Measurements from ENCODE around the gene C1orf210.

C1orf210 gene

GRCh38 chr1:43293176-43293575 lies 7.8 kb upstream of the C1orf210 start:
- Mint-ChIP-seq H3K9me3 (no peaks in the 10 kb centered on the region), H3K27ac (no peak overlapping the region), H3K27me3 (no peaks in the 10 kb centered on the region), H3K4me1 (peaks cover 12% of the 10 kb centered on the region), H3K4me3 (no peak overlapping the region), H3K36me3 (ENCODE audit: low read depth) (no peaks in the 10 kb centered on the region)
- DNase-seq (no peak), ATAC-seq (no peak)

- Mint-ChIP-seq H3K4me3 (no peak overlapping the region), H3K9me3 (no peaks in the 10 kb centered on the region), H3K36me3 (ENCODE audit: low read depth) (no peaks in the 10 kb centered on the region), H3K27me3 (no peaks in the 10 kb centered on the region), H3K27ac (no peak overlapping the region), H3K4me1 (peaks cover 12% of the 10 kb centered on the region)
- DNase-seq: no peak
- ATAC-seq: no peak
Observed at GRCh38 chr1:43292679-43293078, 7.3 kb upstream of the C1orf210 start.

GRCh38 chr1:43292216-43292615 lies 6.8 kb upstream of the C1orf210 start:
- H3K27ac Mint-ChIP-seq: no peak overlapping the region
- H3K4me1 Mint-ChIP-seq: peaks cover 12% of the 10 kb centered on the region
- H3K4me3 Mint-ChIP-seq: no peak overlapping the region
- H3K36me3 Mint-ChIP-seq (ENCODE audit: low read depth): no peaks in the 10 kb centered on the region
- DNase-seq (no peak), ATAC-seq (no peak)
- H3K27me3 Mint-ChIP-seq: peaks cover 2% of the 10 kb centered on the region
- no peaks in the 10 kb centered on the region for H3K9me3 Mint-ChIP-seq

- no peaks in the 10 kb centered on the region for H3K9me3 Mint-ChIP-seq
- no peak overlapping the region for H3K27ac Mint-ChIP-seq
- DNase-seq (no peak), ATAC-seq (no peak)
- H3K4me1 Mint-ChIP-seq: no peaks in the 10 kb centered on the region
- H3K27me3 Mint-ChIP-seq: peaks cover 6% of the 10 kb centered on the region
- no peaks in the 10 kb centered on the region for H3K36me3 Mint-ChIP-seq (ENCODE audit: low read depth)
- H3K4me3 Mint-ChIP-seq: no peak overlapping the region
Observed at GRCh38 chr1:43288785-43289706, 3.7 kb upstream of the C1orf210 start.

DNA sequence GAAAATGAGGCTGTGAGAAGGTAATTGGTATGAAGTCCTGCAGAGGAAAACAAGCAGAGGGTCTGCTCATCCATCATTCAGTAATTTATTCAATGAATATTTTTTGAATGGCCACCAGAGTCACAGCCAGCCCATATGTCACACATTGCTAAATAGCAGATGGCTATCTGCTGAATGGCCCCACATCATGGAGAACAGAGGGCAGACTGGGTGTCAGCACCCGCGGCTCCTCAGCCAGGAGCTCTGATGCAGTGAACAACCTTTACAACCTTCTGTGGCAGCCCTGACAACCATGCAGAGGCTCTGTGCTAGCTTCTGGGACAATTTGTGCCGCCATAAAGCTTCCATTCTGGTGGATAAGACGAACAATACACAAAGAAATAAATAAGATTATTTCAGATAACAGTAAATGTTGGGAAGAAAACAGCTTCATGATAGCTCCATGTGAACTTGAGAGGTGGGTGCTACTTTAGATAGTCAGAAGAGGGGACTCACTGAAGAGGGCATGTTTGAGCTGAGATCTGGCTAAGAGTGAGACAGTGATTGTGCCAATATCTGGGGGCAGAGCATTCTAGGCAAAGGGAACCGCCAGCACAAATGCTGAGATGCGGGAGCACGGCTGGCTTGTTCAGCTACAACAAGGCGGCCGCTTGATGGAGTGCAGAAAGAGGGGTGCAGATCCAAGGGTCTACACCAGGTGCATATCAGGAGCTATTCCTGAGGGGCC lies 2.8 kb upstream of the C1orf210 start:
- H3K36me3 Mint-ChIP-seq (ENCODE audit: low read depth): no peaks in the 10 kb centered on the region
- no peak for ATAC-seq
- H3K27me3 Mint-ChIP-seq: peaks cover 6% of the 10 kb centered on the region
- DNase-seq: no peak
- no peak overlapping the region for H3K27ac Mint-ChIP-seq
- no peak overlapping the region for H3K4me3 Mint-ChIP-seq
- no peaks in the 10 kb centered on the region for H3K9me3 Mint-ChIP-seq
- no peaks in the 10 kb centered on the region for H3K4me1 Mint-ChIP-seq

GRCh38 chr1:43286533-43286932 lies 1.2 kb upstream of the C1orf210 start:
- Mint-ChIP-seq H3K27me3 (peaks cover 6% of the 10 kb centered on the region), H3K36me3 (ENCODE audit: low read depth) (no peaks in the 10 kb centered on the region), H3K4me3 (no peak overlapping the region), H3K27ac (no peak overlapping the region), H3K9me3 (no peaks in the 10 kb centered on the region), H3K4me1 (no peaks in the 10 kb centered on the region)
- ATAC-seq (no peak), DNase-seq (no peak)

DNA sequence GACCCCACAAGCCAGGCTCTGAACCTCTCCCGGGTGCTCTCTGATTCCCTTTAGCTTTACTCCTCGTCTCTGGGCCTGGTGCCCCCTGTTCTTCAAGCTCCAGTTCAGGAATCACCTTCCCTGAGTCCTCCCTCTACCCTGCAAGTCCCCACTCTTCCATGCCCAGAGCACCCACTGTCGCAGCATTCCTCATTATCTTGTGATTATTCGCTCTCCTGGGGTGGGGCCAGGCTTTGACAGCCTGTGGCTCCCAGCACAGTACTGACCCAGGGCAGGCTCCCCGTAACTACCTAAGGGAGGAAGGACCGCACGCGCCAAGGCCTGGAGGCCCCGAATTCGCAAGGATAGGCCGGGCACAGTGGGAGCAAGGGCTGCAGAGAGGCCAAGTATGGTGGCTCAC lies 734 bp upstream of the C1orf210 start:
- Mint-ChIP-seq H3K27ac (no peak overlapping the region), H3K4me1 (no peaks in the 10 kb centered on the region), H3K4me3 (no peak overlapping the region), H3K27me3 (peaks cover 6% of the 10 kb centered on the region), H3K36me3 (ENCODE audit: low read depth) (no peaks in the 10 kb centered on the region), H3K9me3 (no peaks in the 10 kb centered on the region)
- ATAC-seq (no peak), DNase-seq (no peak)

DNA sequence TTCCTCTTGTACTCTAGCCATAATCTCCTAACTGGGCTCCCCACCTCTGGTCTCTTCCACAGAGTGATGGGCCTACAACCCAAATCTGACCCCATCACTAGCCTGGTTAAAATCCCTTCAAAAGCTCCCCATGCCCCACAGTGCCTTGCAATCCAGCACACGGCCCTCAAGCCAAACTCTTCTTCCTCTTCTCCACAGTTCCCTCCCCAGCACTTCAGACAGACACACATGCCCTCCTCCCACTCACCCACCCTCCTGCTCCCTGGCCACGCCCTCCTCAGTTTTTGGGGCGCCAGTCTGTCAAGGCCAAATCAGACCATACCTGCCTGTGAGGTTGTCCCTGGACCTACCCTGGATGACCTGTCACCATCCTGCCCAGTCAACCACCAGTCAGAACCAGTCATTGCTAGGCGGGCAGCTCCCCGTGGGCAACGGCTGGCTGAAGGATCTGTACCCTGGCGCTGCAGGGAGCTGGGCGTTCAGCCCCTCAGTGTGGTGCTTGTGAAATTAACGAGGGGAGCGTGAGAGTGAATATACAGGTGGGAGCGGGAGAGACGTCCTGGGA lies 753 bp downstream of the C1orf210 start:
- DNase-seq: no peak
- Mint-ChIP-seq H3K27me3 (peaks cover 6% of the 10 kb centered on the region), H3K27ac (no peak overlapping the region), H3K36me3 (ENCODE audit: low read depth) (no peaks in the 10 kb centered on the region), H3K9me3 (no peaks in the 10 kb centered on the region), H3K4me1 (no peaks in the 10 kb centered on the region), H3K4me3 (no peak overlapping the region)
- no peak for ATAC-seq

DNA sequence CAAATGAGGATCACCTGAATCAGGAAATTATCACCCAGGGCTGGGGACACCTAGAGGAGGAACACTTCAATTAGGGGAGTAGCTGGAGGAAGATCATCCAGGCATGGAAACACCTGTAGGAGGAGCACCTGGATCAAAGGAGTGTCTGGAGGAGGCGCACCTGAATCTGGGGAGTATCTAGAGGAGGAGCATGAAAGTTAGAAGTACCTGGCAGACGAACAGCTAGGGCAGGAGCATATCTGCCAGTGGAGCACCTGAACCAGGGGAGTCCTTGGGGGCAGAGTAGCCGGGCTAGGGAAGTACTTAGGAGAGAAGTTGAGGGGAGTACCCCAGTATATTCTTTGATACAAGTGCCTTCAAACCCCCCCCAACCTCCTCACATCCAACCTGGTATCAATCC lies 1.3 kb downstream of the C1orf210 start:
- H3K4me3 Mint-ChIP-seq: no peak overlapping the region
- ATAC-seq (no peak), DNase-seq (no peak)
- no peak overlapping the region for H3K27ac Mint-ChIP-seq
- H3K9me3 Mint-ChIP-seq: no peaks in the 10 kb centered on the region
- H3K27me3 Mint-ChIP-seq: peaks cover 6% of the 10 kb centered on the region
- no peaks in the 10 kb centered on the region for H3K36me3 Mint-ChIP-seq (ENCODE audit: low read depth)
- H3K4me1 Mint-ChIP-seq: no peaks in the 10 kb centered on the region

DNA sequence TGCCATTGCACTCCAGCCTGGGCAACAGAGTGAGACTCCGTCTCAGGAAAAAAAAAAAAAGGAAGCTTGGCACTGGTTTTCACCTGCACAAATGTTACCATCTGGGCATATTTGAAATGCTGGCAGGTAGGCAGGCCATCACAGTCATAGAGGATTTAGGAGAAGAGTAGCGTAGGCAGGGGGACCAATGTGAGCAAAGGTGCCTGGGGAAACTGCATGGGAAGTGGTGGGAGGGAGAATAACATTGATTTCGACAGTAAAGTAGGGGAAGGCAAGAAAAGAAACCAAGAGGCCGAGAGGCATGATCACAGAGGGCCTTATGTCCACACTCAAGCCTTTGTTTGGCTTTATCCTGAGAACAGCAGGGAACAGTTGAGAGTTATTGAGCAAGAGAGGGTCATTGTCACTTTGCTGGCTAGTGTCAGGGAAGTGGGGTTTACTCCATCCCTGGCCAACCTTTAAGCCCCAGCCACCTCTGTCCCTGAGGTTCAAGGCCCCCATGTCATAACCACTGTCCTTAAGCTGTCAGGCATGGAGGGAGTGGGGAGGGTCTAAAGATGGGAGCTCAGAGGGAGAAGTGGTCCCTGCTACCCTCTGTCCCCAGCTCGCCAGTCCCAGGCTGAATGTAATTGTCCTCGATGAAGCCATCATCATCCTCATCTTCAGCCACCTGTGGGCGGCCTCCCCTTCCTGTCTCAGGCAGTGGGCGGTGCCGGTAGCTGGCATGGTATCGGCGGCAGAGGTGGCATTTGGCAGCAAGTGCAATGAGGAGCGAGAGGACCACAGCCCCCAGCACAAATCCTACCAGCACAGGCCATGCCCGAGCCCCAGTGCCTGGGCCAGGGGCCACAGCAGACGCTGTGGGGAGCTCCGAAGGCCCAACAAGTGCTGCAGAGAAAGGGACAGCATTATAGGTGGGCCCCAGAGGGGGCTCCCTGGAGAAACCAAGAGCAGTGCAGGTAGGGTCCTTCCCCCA lies 2.9 kb downstream of the C1orf210 start:
- no peak for ATAC-seq
- Mint-ChIP-seq H3K4me1 (no peaks in the 10 kb centered on the region), H3K27me3 (peaks cover 6% of the 10 kb centered on the region), H3K27ac (no peak overlapping the region), H3K9me3 (no peaks in the 10 kb centered on the region), H3K4me3 (no peak overlapping the region), H3K36me3 (ENCODE audit: low read depth) (no peaks in the 10 kb centered on the region)
- no peak for DNase-seq

DNA sequence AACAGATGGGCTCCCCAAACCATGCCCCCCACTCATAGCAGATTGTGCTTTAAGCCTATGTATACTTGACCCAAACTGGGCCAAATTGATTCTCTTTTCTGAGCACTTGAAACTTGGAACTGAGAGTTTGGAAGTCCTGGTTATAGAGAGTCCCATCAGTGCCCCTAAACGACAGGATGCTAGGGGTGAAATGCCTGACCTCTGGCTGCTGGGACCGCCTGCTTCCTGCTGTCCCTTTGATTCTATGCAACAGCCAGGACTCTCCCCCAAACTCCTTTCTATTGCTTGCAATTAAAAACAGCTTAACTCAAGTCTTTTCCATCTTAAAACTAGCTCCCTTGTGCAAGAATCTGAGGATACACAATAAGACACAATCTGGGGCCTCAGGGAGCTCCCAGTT lies 4.7 kb downstream of the C1orf210 start:
- H3K36me3 Mint-ChIP-seq (ENCODE audit: low read depth): no peaks in the 10 kb centered on the region
- no peak for DNase-seq
- ATAC-seq: no peak
- H3K27me3 Mint-ChIP-seq: no peaks in the 10 kb centered on the region
- no peak overlapping the region for H3K27ac Mint-ChIP-seq
- H3K9me3 Mint-ChIP-seq: no peaks in the 10 kb centered on the region
- no peak overlapping the region for H3K4me3 Mint-ChIP-seq
- H3K4me1 Mint-ChIP-seq: no peaks in the 10 kb centered on the region

- Mint-ChIP-seq H3K36me3 (ENCODE audit: low read depth) (peaks cover 4% of the 10 kb centered on the region), H3K27ac (no peak overlapping the region), H3K4me3 (no peak overlapping the region), H3K9me3 (peaks cover 6% of the 10 kb centered on the region), H3K27me3 (no peaks in the 10 kb centered on the region), H3K4me1 (peaks cover 5% of the 10 kb centered on the region)
- no peak for DNase-seq
- no peak for ATAC-seq
Observed at GRCh38 chr1:43279666-43280065, 5.7 kb downstream of the C1orf210 start.

- no peaks in the 10 kb centered on the region for H3K27me3 Mint-ChIP-seq
- no peak overlapping the region for H3K27ac Mint-ChIP-seq
- ATAC-seq (no peak), DNase-seq (no peak)
- H3K4me3 Mint-ChIP-seq: no peak overlapping the region
- peaks cover 9% of the 10 kb centered on the region for H3K9me3 Mint-ChIP-seq
- peaks cover 10% of the 10 kb centered on the region for H3K4me1 Mint-ChIP-seq
- H3K36me3 Mint-ChIP-seq (ENCODE audit: low read depth): peaks cover 6% of the 10 kb centered on the region
Observed at GRCh38 chr1:43279161-43279560, 6.2 kb downstream of the C1orf210 start.

All from activated naive CD8-positive, alpha-beta T cell treated with anti-CD3 and anti-CD28 coated beads, Interleukin-2, amount 50 U/mL, for 24 hours (primary cell).